K562 (cell line): ENCODE results near the gene ZNF513. TPM values are rescaled to one million over a fixed set of nuclear protein-coding genes. Genes with fewer than 3 reads are reported as not detected.

Experiments
- ATAC-seq: fragments of 200-7000 bp; cut with Tn5 transposase; 3 replicates; pipeline ENCODE4 v1.9.1; 2020; ENCODE audit warnings: moderate library complexity
- BruUV-seq: library from RNA; stranded (reverse); fragments of 400-500 nt; replicated peaks from 2 replicates; lab custom pipeline; 2021; lab: Mats Ljungman, UMichigan
- CTCF ChIA-PET: fragments of 300-600 bp; formaldehyde crosslinking; extraction: SDS; loops from one replicate; lab custom pipeline; 2021; ENCODE audit warnings: low intra/inter-chr PET ratio; lab: Yijun Ruan, JAX
- POLR2A ChIA-PET: fragments of 300-600, 350-650 bp; sonication (Branson Sonifier 250); formaldehyde crosslinking; extraction: SDS; loops from one replicate; lab custom pipeline; 2021; ENCODE audit warnings: antibody characterized with exemption, inconsistent platforms; lab: Yijun Ruan, JAX
- DNase-seq, 4 experiments: peaks; one replicate each; pipeline versions ENCODE4 v3.0.0 to v3.0.0-alpha.2; 2011 to 2018; ENCODE audit warnings: low spot score in 3 of 4, mixed read lengths in 3 of 4; ENCODE audit errors: extremely low read depth in 1 of 4
- FAIRE-seq: peaks from 2 replicates; lab custom pipeline; 2011; peaks lifted over from hg19 to GRCh38; lab: Jason Lieb, UNC
- H2AFZ ChIP-seq: 2 replicates; pipeline ENCODE4 v1.6.0; 2011; ENCODE audit warnings: low read depth, low read length, control low read depth, inconsistent platforms
- H3K27ac ChIP-seq: fragments of 200-600 bp; 3 replicates; pipeline ENCODE4 v1.8.0; 2011; ENCODE audit warnings: low read depth, mild to moderate bottlenecking, control low read depth, inconsistent platforms, low read length, moderate library complexity, mixed read lengths; ENCODE audit errors: extremely low read depth
- H3K27me3 ChIP-seq, 2 experiments: fragments of 300-600 bp in 1 of 2; 2 replicates in 1 of 2; 3 replicates in 1 of 2; pipeline versions ENCODE4 v1.6.0 to v1.8.0; 2011; ENCODE audit warnings: inconsistent platforms in 2 of 2, low read length in 2 of 2, mild to moderate bottlenecking in 1 of 2, mixed read lengths in 1 of 2, moderate library complexity in 1 of 2; ENCODE audit not compliant: control insufficient read depth in 2 of 2, insufficient read depth in 2 of 2
- H3K36me3 ChIP-seq: fragments of 300-600 bp; 3 replicates; pipeline ENCODE4 v1.8.0; 2011; ENCODE audit warnings: mild to moderate bottlenecking, low read length, inconsistent platforms; ENCODE audit not compliant: control insufficient read depth, insufficient read depth
- H3K4me1 ChIP-seq, 2 experiments: fragments of 200-600 bp in 1 of 2; replicated peaks in 1 of 2; 2 replicates in 1 of 2; 3 replicates in 1 of 2; pipeline versions ENCODE4 v1.5.1 to v1.8.0; 2011; ENCODE audit warnings: inconsistent platforms in 2 of 2, low read length in 2 of 2, mild to moderate bottlenecking in 1 of 2, mixed read lengths in 1 of 2, moderate library complexity in 1 of 2; ENCODE audit not compliant: control insufficient read depth in 2 of 2, insufficient read depth in 2 of 2
- H3K4me2 ChIP-seq: 2 replicates; pipeline ENCODE4 v1.6.1; 2011; ENCODE audit warnings: low read length, control low read depth, inconsistent platforms, mixed read lengths; ENCODE audit not compliant: insufficient read depth
- H3K4me3 ChIP-seq: fragments of 200-600 bp; sonication (generic), shearing (Covaris generic); 2 replicates; pipeline ENCODE4 v1.5.1; 2016; ENCODE audit warnings: control low read depth, inconsistent platforms
- H3K79me2 ChIP-seq: fragments of 200-600 bp; 3 replicates; pipeline ENCODE4 v1.8.0; 2011; ENCODE audit warnings: low read length, inconsistent platforms; ENCODE audit not compliant: control insufficient read depth, insufficient read depth
- H3K9ac ChIP-seq, 2 experiments: 2 replicates each; pipeline versions ENCODE4 v1.6.0 to v1.6.1; 2011; ENCODE audit warnings: low read depth in 2 of 2, low read length in 2 of 2, control low read depth in 1 of 2, inconsistent platforms in 1 of 2, mild to moderate bottlenecking in 1 of 2, mixed read lengths in 1 of 2; ENCODE audit not compliant: insufficient read depth in 1 of 2
- H3K9me1 ChIP-seq: one replicate; pipeline ENCODE4 v1.6.0; 2011; ENCODE audit warnings: inconsistent platforms, mild to moderate bottlenecking, low read length, moderate library complexity; ENCODE audit not compliant: control insufficient read depth, insufficient read depth
- H3K9me3 ChIP-seq: replicated peaks from 2 replicates; pipeline ENCODE4 v1.5.1; 2011; ENCODE audit warnings: low read depth, low read length, inconsistent platforms; ENCODE audit not compliant: control insufficient read depth, insufficient read depth
- H4K20me1 ChIP-seq: replicated peaks from 2 replicates; pipeline ENCODE4 v1.6.1; 2011; ENCODE audit warnings: low read length, inconsistent platforms, mixed read lengths; ENCODE audit not compliant: control insufficient read depth, insufficient read depth
- ARNT ChIP-seq, 2 experiments: fragments of 450-650 bp; IDR thresholded peaks; 2 replicates each; pipeline ENCODE4 v1.6.1; 2016; ENCODE audit warnings: mild to moderate bottlenecking in 1 of 2
- CAMTA2 ChIP-seq: fragments of 250-450 bp; sonication (Bioruptor Pico); conservative IDR thresholded peaks from 2 replicates; pipeline ENCODE4 v1.5.1; 2022
- DEAF1 ChIP-seq: fragments of 450-650 bp; formaldehyde crosslinking; IDR thresholded peaks from 2 replicates; pipeline ENCODE4 v1.4.0; 2020; ENCODE audit warnings: mild to moderate bottlenecking, moderate library complexity
- ETV5 ChIP-seq: sonication (generic); formaldehyde crosslinking; IDR thresholded peaks from 2 replicates; pipeline ENCODE4 v1.4.0; 2020; ENCODE audit warnings: low read depth, mild to moderate bottlenecking, missing genetic modification reagents
- IRF2 ChIP-seq: sonication (generic); formaldehyde crosslinking; IDR thresholded peaks from 2 replicates; pipeline ENCODE4 v1.8.1; 2022; ENCODE audit warnings: mild to moderate bottlenecking, missing genetic modification reagents
- RERE ChIP-seq: sonication (generic); formaldehyde crosslinking; IDR thresholded peaks from 2 replicates; pipeline ENCODE4 v1.8.0; 2023; ENCODE audit warnings: missing genetic modification reagents, mild to moderate bottlenecking, borderline replicate concordance
- SMAD1 ChIP-seq: fragments of 150-350 bp; IDR thresholded peaks from 2 replicates; pipeline ENCODE4 v1.6.1; 2014; ENCODE audit warnings: low read length, low read depth; ENCODE audit not compliant: partially characterized antibody
- SRSF1 ChIP-seq: fragments of 200-400 bp; formaldehyde crosslinking; IDR thresholded peaks from 2 replicates; pipeline ENCODE4 v1.6.1; 2017; ENCODE audit warnings: mild to moderate bottlenecking, low read depth, low read length, moderate library complexity
- TEAD4 ChIP-seq, 2 experiments: sonication (generic) in 1 of 2; formaldehyde crosslinking in 1 of 2; IDR thresholded peaks; 2 replicates each; pipeline versions ENCODE4 v1.6.1 to v1.8.0; 2012 to 2022; ENCODE audit warnings: borderline replicate concordance in 1 of 2, inconsistent platforms in 1 of 2, low read length in 1 of 2, mild to moderate bottlenecking in 1 of 2, missing genetic modification reagents in 1 of 2
- TFE3 ChIP-seq: fragments of 450-650 bp; formaldehyde crosslinking; IDR thresholded peaks from 2 replicates; pipeline ENCODE4 v1.4.0; 2020; ENCODE audit warnings: mild to moderate bottlenecking, mixed read lengths
- ZNF780A ChIP-seq: fragments of 250-450 bp; sonication (Bioruptor Pico); IDR thresholded peaks from 2 replicates; pipeline ENCODE4 v1.5.0; 2021; ENCODE audit warnings: mild to moderate bottlenecking
- WGBS: fragments of 100-300 bp; shearing (Covaris generic); methylation state at CpG from one replicate; pipeline ENCODE4 v1.1.6; 2016; ENCODE audit warnings: low coverage, mixed read lengths; ENCODE audit not compliant: insufficient coverage; ENCODE audit errors: missing lambda C conversion rate; 5-methylcytosine and 5-hydroxymethylcytosine counted together
- in situ Hi-C: fragments of 300-500 bp; cut with MboI; formaldehyde crosslinking; loops from 4 replicates; pipeline ENCODE4 v1.15.0; 2018; ENCODE audit warnings: inconsistent platforms, mixed read lengths
- intact Hi-C: fragments of 100-400 bp; cut with micrococcal nuclease; formaldehyde crosslinking; loops from 2 replicates; pipeline ENCODE4 v1.14.2; 2022
- polyA plus RNA-seq, 8 experiments: library from polyadenylated mRNA; depleted of rRNA in 4 of 8; stranded (reverse) in 5 of 8; unstranded in 3 of 8; fragments of >200 nt; fragmentation: Nextera tagmentation in 2 of 8; fragmentation: Illumina TruSeq in 1 of 8; extraction: Ambion mirVana in 2 of 8; extraction: Trizol in 1 of 8; gene quantifications; 2 replicates each; pipeline versions ENCODE4 v1.2.1 to v1.2.3, GENCODE V29; 2011 to 2014; ENCODE audit warnings: inconsistent platforms in 1 of 8, missing spikeins in 1 of 8
- total RNA-seq, 7 experiments: library from RNA; depleted of rRNA in 6 of 7; stranded (reverse); fragments of >200 nt in 6 of 7; fragmentation: Illumina TruSeq in 2 of 7; extraction: Trizol in 2 of 7; gene quantifications; 2 replicates each; pipeline versions ENCODE4 v1.2.1 to v1.2.3, GENCODE V29; 2011 to 2021; ENCODE audit warnings: low replicate concordance in 1 of 7

The ZNF513 gene
- total and polyA plus RNA-seq, 9 of the 15 experiments (the other 6 are each of a cell fraction or from before 2014, with no cell fraction given) = 0.04 to 13.6 (median 4.4) TPM

- ATAC-seq = peak; percentile 88
- H3K9me3 ChIP-seq = no peaks in the 10 kb centered on the region
- in situ Hi-C loops = no loop called here
- TF ChIP-seq CAMTA2 (CRISPR knock-in tag) = no peak
- no peak for TF ChIP-seq TFE3 (CRISPR knock-in tag)
- no peak for TF ChIP-seq SMAD1
- TF ChIP-seq ETV5 (CRISPR knock-in tag) = peak; percentile 92
- no peak for TF ChIP-seq SRSF1
- no peak for TF ChIP-seq DEAF1 (CRISPR knock-in tag)
- 0 out of 2 replicates have a peak, but pooled peaks have one; percentile 3 for TF ChIP-seq TEAD4 (IDR thresholded peaks at IDR 0.05; ENCODE audit: low read length)
- no peak for TF ChIP-seq TEAD4 (CRISPR knock-in tag; IDR thresholded peaks at IDR 0.05; ENCODE audit: borderline replicate concordance)
- no peak for TF ChIP-seq IRF2 (CRISPR knock-in tag)
- no peak for TF ChIP-seq ZNF780A (CRISPR knock-in tag)
- peak in 1 of 2 experiments; percentile 53; a peak in 2 of 4 replicates for TF ChIP-seq ARNT (IDR thresholded peaks at IDR 0.05)
- no peak for TF ChIP-seq RERE (CRISPR knock-in tag)
Observed at GRCh38 chr2:27356382-27357181, 24.0 kb downstream of the ZNF513 start, which contains the start of gene GTF3C2. Gene GTF3C2 (minus strand): TSS chr2:27356764. CDS start chr2:27343554, 13,210 bp downstream.

More at GRCh38 chr2:27356382-27357181, 24.0 kb downstream of the ZNF513 start, which contains the start of gene GTF3C2:
- peaks cover 73% of the 10 kb centered on the region for H3K79me2 ChIP-seq
- H4K20me1 ChIP-seq = no peaks in the 10 kb centered on the region
- DNase-seq = peak; percentile 87 to 98 (median 89)
- peak within 1 kb of the TSS; percentile 77 for H3K4me3 ChIP-seq
- H3K9ac ChIP-seq = peak within 1 kb of the TSS; percentile 94 to 97
- peaks cover 12 to 19% of the 10 kb centered on the region in 2 experiments; a peak in 4 of 5 replicates for H3K4me1 ChIP-seq
- POLR2A ChIA-PET = interaction anchor here (0.6 to 2.7 kb wide), 13 partner anchors 11 to 242 kb away, joined by 3 to 39 read pairs (median 4); partner anchors contain the start of genes EIF2B4, MPV17, SNX17 and ZNF513
- CTCF ChIA-PET = interaction anchor here (0.6 kb wide), 2 partner anchors 13 to 22 kb away, joined by 4 read pairs; no protein-coding TSS in a partner anchor
- intact Hi-C loops = loop anchor here (1.0 kb wide), 2 partner anchors 14 to 33 kb away; partner anchors contain the start of genes EIF2B4, MPV17 and SNX17
- H3K9me1 ChIP-seq = no peaks in the 10 kb centered on the region
- WGBS = 0% methylated on average over 61 of the region's 67 CpGs
- H3K4me2 ChIP-seq = peak within 1 kb of the TSS; percentile 97
- no peaks in the 10 kb centered on the region for H3K27me3 ChIP-seq
- FAIRE-seq = peak; percentile 89
- BruUV-seq = TSS peak; percentile 65
- H3K27ac ChIP-seq = peak within 1 kb of the TSS; percentile 98
- H3K36me3 ChIP-seq = peaks cover 9% of the 10 kb centered on the region; the same call in 2 of the 3 replicates
- H2AFZ ChIP-seq = peak within 1 kb of the TSS; percentile 93
